ENCODE data around the gene KRT222.

The KRT222 gene

DNA sequence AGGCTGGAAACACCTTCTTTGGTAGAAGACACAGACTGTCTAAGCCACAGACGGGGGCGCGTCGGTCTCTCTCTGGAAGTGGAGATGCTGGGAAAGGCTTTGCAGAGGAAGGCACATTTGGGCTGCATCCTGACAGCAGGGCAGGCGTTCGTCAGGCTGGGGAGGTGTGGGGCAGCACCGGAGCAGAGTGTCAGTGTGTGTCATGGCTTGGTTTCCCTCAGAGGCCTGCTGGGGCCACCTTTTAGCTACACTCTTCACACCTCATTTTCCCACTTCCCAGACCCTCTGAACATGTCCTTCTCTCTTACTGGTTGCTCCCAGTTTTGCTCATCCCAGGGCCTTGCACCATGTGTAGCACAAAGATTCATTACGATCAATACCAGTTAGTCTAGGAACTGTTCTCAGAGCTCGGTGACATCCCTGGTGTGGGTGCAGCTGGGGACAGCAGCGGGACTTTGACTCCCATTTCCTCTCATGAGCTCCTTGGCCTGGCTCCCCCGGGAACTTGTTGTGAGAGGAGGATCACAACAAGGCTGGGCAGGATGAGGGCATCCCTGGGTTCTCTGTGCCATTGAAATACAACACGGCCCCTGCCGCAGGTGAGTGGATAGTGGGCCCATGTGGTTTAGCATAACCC, 50.4 kb downstream of the KRT222 start:
- Histone ChIP-seq H3K4me1 (ENCODE audit: insufficient read depth, low read length) (no peaks in the 10 kb centered on the region), H3K9ac (ENCODE audit: low read depth, low read length) (no peak overlapping the region), H3K4me3 (ENCODE audit: low read length) (no peak overlapping the region), H3K36me3 (ENCODE audit: insufficient read depth, low read length) (no peaks in the 10 kb centered on the region), H3K27me3 (ENCODE audit: insufficient read depth, low read length) (no peaks in the 10 kb centered on the region), H3K9me3 (ENCODE audit: insufficient read depth, low read depth, low read length) (no peaks in the 10 kb centered on the region), H3K27ac (ENCODE audit: low read depth, low read length) (no peak overlapping the region)
- 86% methylated on average over 13 of the region's 13 CpGs for WGBS

DNA sequence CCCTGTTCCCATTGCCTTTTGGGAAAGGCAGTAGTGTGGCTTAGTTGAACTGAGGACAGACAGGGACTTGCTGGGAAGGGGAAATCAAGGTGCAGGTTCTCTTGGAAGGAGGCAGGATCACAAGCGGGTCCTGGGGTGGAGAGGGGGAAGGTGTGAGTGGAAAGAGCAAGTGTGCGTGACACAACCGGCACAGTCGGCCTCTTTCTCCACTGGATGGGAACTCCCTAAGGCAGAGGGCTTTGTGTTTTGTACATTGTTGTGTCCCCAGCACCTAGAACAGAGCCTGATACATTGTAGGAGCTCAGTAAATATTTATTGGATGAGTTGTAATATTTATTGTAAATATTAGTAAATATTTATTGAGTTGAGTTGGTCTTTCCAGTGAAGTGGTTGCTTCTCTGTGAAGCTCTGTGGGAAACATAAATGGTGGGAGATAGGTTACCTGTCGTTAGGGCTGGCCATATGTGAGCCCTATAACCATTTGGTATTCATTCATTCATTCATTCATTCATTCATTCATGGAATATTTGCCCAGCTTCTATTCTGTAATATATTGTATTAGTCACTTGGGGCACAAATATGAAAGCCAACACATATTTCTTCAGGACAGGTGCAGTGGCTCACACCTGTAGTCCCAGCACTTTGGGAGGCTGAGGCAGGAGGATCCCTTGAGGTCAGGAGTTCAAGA, 51.4 kb downstream of the KRT222 start:
- no peak overlapping the region for H3K27ac ChIP-seq (ENCODE audit: low read depth, low read length)
- no peaks in the 10 kb centered on the region for H3K4me1 ChIP-seq (ENCODE audit: insufficient read depth, low read length)
- H3K9ac ChIP-seq (ENCODE audit: low read depth, low read length), result no peak overlapping the region
- H3K27me3 ChIP-seq (ENCODE audit: insufficient read depth, low read length), result no peaks in the 10 kb centered on the region
- H3K4me3 ChIP-seq (ENCODE audit: low read length), result no peak overlapping the region
- 94% methylated on average over 5 of the region's 5 CpGs for WGBS
- no peaks in the 10 kb centered on the region for H3K9me3 ChIP-seq (ENCODE audit: insufficient read depth, low read depth, low read length)
- H3K36me3 ChIP-seq (ENCODE audit: insufficient read depth, low read length), result no peaks in the 10 kb centered on the region

DNA sequence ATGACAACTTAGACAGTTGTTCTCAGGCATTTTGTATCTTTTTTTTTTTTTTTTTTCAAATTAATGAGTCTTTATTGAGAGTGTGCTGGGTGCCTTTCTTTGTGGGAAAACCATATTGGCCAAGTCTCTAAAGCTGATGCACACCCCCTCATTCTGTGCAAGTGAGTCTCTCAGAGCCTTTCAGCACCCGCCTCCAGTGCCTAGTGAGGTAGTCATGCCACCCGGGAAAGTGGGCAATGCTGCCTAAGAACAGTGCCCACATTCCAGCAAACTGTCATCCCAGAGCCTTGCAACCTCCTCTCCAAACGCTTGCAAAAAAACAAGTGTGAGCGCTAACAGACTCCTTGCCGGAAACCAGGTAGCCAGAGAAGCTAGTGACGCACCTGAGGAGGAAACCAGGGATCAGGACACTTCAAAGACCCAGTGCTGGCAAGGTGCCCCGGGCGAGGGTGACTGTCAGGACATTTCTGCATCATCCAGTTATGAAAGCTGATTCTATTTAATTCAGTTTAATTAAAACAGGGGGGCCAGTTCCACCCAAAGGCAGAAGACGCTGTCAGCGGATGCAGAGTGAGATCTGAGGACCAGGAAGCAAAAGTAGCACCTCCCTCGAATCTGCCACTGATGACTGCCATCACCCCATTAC, 52.3 kb downstream of the KRT222 start:
- no peaks in the 10 kb centered on the region for H3K36me3 ChIP-seq (ENCODE audit: insufficient read depth, low read length)
- no peaks in the 10 kb centered on the region for H3K4me1 ChIP-seq (ENCODE audit: insufficient read depth, low read length)
- H3K9me3 ChIP-seq (ENCODE audit: insufficient read depth, low read depth, low read length), result no peaks in the 10 kb centered on the region
- no peak overlapping the region for H3K9ac ChIP-seq (ENCODE audit: low read depth, low read length)
- H3K27ac ChIP-seq (ENCODE audit: low read depth, low read length), result no peak overlapping the region
- H3K4me3 ChIP-seq (ENCODE audit: low read length), result no peak overlapping the region
- 93% methylated on average over 11 of the region's 11 CpGs for WGBS
- no peaks in the 10 kb centered on the region for H3K27me3 ChIP-seq (ENCODE audit: insufficient read depth, low read length)

DNA sequence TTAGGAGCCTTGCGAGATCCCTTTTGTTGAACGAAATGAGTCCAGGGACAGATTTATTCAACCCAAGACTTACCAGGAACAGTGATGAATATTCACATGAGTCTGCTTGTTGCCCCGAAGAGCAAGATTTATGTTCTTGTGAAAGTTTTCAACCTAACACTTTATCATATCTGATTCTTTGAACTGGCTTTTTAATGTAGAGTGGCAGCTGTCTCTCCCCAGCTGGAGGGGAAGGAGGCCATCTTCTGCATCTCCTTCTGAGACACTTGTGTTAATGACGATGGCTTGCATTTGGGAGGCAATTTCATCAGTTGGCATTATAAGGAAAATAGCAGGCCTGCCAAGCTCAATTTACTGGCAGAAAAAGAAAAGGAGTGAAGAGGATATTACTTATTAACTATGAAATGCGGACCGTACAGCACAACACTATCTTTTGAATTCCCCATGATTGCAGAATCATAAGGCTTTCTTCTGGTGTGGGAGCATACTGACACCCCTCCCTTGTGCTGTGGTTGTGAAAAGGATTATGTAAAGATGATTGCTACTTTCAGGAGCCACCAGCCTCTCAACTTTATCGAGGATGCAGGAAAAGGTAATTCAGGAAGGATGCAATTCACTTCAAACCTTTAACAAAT, 53.0 kb downstream of the KRT222 start:
- H3K9me3 ChIP-seq (ENCODE audit: insufficient read depth, low read depth, low read length), result no peaks in the 10 kb centered on the region
- H3K4me1 ChIP-seq (ENCODE audit: insufficient read depth, low read length), result peaks cover 4% of the 10 kb centered on the region
- no peak overlapping the region for H3K27ac ChIP-seq (ENCODE audit: low read depth, low read length)
- no peaks in the 10 kb centered on the region for H3K27me3 ChIP-seq (ENCODE audit: insufficient read depth, low read length)
- 91% methylated on average over 4 of the region's 7 CpGs for WGBS
- H3K4me3 ChIP-seq (ENCODE audit: low read length), result no peak overlapping the region
- no peak overlapping the region for H3K9ac ChIP-seq (ENCODE audit: low read depth, low read length)
- H3K36me3 ChIP-seq (ENCODE audit: insufficient read depth, low read length), result no peaks in the 10 kb centered on the region

DNA sequence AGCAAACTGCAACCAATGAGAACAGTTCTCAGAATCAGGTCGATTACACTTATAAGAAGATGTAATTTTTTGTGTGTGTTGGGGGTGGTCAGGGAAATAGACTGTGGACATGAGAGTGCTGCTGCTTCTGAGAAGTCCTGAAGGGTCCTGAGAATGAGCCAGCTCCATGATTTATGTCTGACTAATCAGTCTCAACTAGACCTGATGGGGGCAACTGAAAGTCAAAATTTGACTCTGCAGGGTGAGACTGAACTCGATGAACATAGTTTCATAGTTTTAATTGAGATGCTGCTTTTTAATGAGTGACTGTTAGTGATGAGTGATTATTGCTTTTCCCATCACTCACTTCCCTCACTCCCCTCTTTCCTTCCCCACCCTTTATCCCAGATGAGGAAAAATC, 54.6 kb downstream of the KRT222 start:
- H3K4me3 ChIP-seq (ENCODE audit: low read length), result no peak overlapping the region
- no peak overlapping the region for H3K27ac ChIP-seq (ENCODE audit: low read depth, low read length)
- H3K9ac ChIP-seq (ENCODE audit: low read depth, low read length), result no peak overlapping the region
- no peaks in the 10 kb centered on the region for H3K9me3 ChIP-seq (ENCODE audit: insufficient read depth, low read depth, low read length)
- no peaks in the 10 kb centered on the region for H3K27me3 ChIP-seq (ENCODE audit: insufficient read depth, low read length)
- peaks cover 4% of the 10 kb centered on the region for H3K4me1 ChIP-seq (ENCODE audit: insufficient read depth, low read length)
- WGBS, result 91% methylated on average over 2 of the region's 2 CpGs
- H3K36me3 ChIP-seq (ENCODE audit: insufficient read depth, low read length), result no peaks in the 10 kb centered on the region

DNA sequence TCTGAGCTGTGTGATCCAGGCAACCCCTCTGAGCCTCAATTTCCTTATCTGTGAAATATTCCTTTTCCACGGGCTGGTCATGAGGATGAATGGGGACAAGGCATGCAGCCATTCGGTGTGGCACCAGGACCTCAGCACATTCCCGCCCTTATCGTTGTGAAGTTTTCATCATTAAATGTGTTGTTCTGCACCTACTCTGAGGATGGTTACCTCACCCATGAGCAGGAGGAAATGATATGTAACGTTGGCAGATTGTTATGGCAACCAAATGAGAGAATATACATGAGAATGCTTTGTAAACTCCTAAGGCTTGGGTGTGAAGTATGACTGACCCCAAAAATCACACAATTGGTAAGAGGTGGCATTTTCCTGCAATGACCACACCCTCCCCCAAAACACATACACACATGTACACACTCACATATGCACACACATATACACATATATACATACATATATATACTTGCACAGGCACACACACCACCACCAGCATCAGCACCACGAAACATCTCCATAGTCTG, 56.9 kb downstream of the KRT222 start:
- Histone ChIP-seq H3K4me1 (ENCODE audit: insufficient read depth, low read length) (peaks cover 4% of the 10 kb centered on the region), H3K9ac (ENCODE audit: low read depth, low read length) (no peak overlapping the region), H3K4me3 (ENCODE audit: low read length) (no peak overlapping the region), H3K27me3 (ENCODE audit: insufficient read depth, low read length) (no peaks in the 10 kb centered on the region), H3K27ac (ENCODE audit: low read depth, low read length) (no peak overlapping the region), H3K36me3 (ENCODE audit: insufficient read depth, low read length) (no peaks in the 10 kb centered on the region), H3K9me3 (ENCODE audit: insufficient read depth, low read depth, low read length) (no peaks in the 10 kb centered on the region)
- WGBS, result 86% methylated on average over 6 of the region's 6 CpGs

DNA sequence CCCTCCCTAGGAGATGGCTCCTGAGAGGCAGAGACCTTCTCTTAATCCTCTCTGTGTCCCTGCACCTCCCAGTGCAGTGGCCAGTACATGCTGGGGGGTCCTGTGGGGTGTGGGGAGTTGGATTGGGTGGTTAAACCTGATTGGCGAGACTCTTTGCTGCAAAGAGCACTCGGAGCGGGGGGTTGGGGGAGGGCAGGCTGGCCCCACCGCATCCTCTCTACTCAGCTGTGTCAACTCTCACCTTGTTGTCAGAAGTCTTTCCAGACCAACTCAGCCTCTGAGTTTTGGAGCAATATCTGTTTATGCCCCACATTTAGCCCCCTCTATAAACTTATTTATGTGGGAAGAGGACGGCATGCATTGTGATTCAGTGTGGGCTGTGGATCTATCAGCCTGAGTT, 57.3 kb downstream of the KRT222 start:
- Histone ChIP-seq H3K36me3 (ENCODE audit: insufficient read depth, low read length) (no peaks in the 10 kb centered on the region), H3K27ac (ENCODE audit: low read depth, low read length) (no peak overlapping the region), H3K9ac (ENCODE audit: low read depth, low read length) (no peak overlapping the region), H3K4me1 (ENCODE audit: insufficient read depth, low read length) (peaks cover 4% of the 10 kb centered on the region), H3K4me3 (ENCODE audit: low read length) (no peak overlapping the region), H3K9me3 (ENCODE audit: insufficient read depth, low read depth, low read length) (no peaks in the 10 kb centered on the region), H3K27me3 (ENCODE audit: insufficient read depth, low read length) (no peaks in the 10 kb centered on the region)
- WGBS, result 80% methylated on average over 5 of the region's 5 CpGs

DNA sequence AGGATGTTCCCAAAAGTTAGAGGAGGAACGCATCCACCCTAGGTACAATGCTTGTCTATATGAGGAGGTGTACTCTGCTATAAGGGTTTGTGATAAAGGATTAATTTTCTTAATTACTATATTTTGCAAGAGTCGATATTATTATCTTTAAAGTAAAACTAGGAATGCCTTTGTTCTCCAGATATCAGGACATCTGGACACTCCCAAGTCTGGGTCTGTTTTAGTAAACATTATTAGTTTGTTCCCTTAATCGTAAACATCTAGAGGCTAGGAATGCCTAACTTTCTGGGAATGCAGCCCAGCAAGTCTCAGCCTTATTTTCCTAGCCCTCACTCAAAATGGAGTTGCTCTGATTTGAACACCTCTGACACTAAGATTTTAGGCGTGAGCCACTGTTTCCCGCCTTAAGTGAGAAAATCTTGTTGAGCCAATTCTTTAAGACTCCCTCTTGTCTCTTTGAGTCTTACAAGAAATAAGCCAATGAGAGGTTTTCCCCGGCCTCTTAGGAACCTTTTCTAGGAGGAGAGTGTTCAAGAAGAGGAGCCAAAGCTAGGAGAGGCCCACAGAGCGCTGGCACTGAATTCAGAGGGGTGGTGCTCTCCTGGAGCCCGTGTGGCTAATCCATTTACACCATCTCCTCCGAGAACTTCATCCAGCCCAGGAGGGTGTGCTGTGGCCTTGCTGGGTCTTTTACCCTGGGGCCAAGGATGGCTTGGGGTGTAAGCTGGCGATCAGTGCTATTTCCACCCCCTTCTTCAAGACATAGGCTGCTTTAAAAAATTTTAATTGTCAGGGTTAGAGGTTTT, 58.2 kb downstream of the KRT222 start:
- Histone ChIP-seq H3K9ac (ENCODE audit: low read depth, low read length) (no peak overlapping the region), H3K4me1 (ENCODE audit: insufficient read depth, low read length) (peaks cover 4% of the 10 kb centered on the region), H3K9me3 (ENCODE audit: insufficient read depth, low read depth, low read length) (no peaks in the 10 kb centered on the region), H3K27ac (ENCODE audit: low read depth, low read length) (no peak overlapping the region), H3K36me3 (ENCODE audit: insufficient read depth, low read length) (no peaks in the 10 kb centered on the region), H3K27me3 (ENCODE audit: insufficient read depth, low read length) (no peaks in the 10 kb centered on the region), H3K4me3 (ENCODE audit: low read length) (no peak overlapping the region)
- 81% methylated on average over 8 of the region's 10 CpGs for WGBS

DNA sequence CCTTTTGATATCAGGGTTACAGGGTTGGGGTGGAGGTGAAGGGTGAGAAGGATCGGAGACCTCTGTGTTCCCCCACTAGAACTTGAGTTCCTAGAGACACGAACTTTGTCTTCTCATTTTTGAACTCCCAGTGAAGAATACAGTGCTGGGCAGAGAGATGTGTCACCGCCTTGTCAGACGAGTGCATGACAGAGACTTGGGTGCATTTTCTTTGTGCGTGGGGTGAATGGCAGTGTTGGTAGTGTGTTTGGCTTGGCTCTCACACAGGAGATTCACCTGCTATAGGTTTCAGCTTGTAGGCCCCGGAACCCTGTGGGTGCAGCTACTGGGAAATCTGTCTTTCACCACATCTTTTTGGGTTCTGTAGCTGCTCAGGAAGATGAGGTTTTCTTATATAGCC, 59.7 kb downstream of the KRT222 start:
- Histone ChIP-seq H3K4me3 (ENCODE audit: low read length) (no peak overlapping the region), H3K9me3 (ENCODE audit: insufficient read depth, low read depth, low read length) (no peaks in the 10 kb centered on the region), H3K36me3 (ENCODE audit: insufficient read depth, low read length) (no peaks in the 10 kb centered on the region), H3K9ac (ENCODE audit: low read depth, low read length) (no peak overlapping the region), H3K27ac (ENCODE audit: low read depth, low read length) (no peak overlapping the region), H3K27me3 (ENCODE audit: insufficient read depth, low read length) (no peaks in the 10 kb centered on the region), H3K4me1 (ENCODE audit: insufficient read depth, low read length) (peaks cover 4% of the 10 kb centered on the region)
- 93% methylated on average over 6 of the region's 6 CpGs for WGBS
